GF-D8 (cell line): ENCODE measurements around the gene GPRIN1.

ENCODE experiments used
- DNase-seq: peaks from one replicate; lab custom pipeline; 2025; lab: John Stamatoyannopoulos, UW

The GPRIN1 gene

GRCh38 chr5:176609724-176610434 lies at the start of gene GPRIN1:
TSS of gene GPRIN1 (minus strand) at chr5:176610156. CDS start at chr5:176599834, 10,322 bp downstream.
- DNase-seq = no peak

GRCh38 chr5:176659512-176659839 lies 49.5 kb upstream of the GPRIN1 start:
- DNase-seq = no peak

- DNase-seq = no peak
Observed at GRCh38 chr5:176658817-176659511, 49.0 kb upstream of the GPRIN1 start.

- DNase-seq = no peak
Observed at GRCh38 chr5:176658007-176658599, 48.1 kb upstream of the GPRIN1 start.

- DNase-seq = no peak
Observed at GRCh38 chr5:176656467-176656990, 46.6 kb upstream of the GPRIN1 start.

- DNase-seq = no peak
Observed at GRCh38 chr5:176654856-176655255, 44.9 kb upstream of the GPRIN1 start.

GRCh38 chr5:176653401-176654385 lies 43.7 kb upstream of the GPRIN1 start:
- DNase-seq = no peak

- no peak for DNase-seq
Observed at GRCh38 chr5:176652136-176652535, 42.2 kb upstream of the GPRIN1 start.

GRCh38 chr5:176651472-176651980 lies 41.6 kb upstream of the GPRIN1 start:
- no peak for DNase-seq

- DNase-seq = no peak
Observed at GRCh38 chr5:176650354-176650884, 40.5 kb upstream of the GPRIN1 start.

- DNase-seq = no peak
Observed at GRCh38 chr5:176648474-176649194, 38.7 kb upstream of the GPRIN1 start.

- DNase-seq = no peak
Observed at GRCh38 chr5:176647843-176648473, 38.0 kb upstream of the GPRIN1 start.

GRCh38 chr5:176647030-176647842 lies 37.3 kb upstream of the GPRIN1 start, which contains the start of gene TSPAN17:
TSS of gene TSPAN17 (plus strand) at chr5:176647484. CDS start at chr5:176647616, 132 bp downstream.
- DNase-seq = peak; percentile 89

- no peak for DNase-seq
Observed at GRCh38 chr5:176646707-176647029, 36.7 kb upstream of the GPRIN1 start.

GRCh38 chr5:176646049-176646706 lies 36.2 kb upstream of the GPRIN1 start:
- no peak for DNase-seq

GRCh38 chr5:176644878-176645670 lies 35.1 kb upstream of the GPRIN1 start:
- DNase-seq = no peak

GRCh38 chr5:176644294-176644693 lies 34.3 kb upstream of the GPRIN1 start:
- DNase-seq = no peak
